ENCODE data around the gene RAMP2.

DNA sequence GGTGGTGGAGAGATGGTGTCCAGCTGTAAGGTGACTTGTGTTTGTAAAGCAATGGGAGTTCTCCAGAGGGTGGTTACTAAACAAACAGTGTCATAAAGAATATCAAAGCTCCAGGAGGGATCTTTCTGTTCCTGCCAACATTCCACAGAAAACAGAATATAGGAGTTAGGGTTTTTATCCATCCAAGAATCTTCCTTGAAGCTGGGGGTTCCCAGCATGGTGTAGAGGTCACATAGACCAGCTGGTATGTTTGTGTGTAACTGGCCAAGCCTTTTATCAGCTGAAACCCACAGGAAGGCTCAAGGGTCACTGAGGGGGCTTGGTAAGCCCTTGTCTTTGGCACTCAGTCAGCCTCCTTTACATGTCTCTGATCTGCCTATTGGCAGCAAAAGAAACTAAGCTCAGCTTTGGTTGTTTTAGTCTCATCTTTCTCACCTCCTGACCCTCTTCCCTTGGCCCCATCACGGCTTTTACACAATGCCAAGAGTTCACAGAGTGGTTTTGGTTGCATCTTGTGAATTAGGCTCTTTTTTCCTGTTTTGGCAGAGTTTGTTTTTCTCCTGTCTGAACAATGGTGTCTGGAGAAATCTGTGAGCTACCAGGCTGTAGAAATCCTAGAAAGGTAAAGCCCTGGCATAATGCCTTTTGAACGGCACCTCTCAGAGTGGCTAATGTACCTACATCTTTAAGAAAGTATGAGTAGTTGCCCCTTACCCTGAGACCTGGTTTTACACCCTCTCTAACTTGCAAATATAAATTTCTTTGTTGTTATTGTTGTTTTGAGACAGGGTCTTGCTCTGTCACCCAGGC lies 42.3 kb downstream of the RAMP2 start:
- TF ChIP-seq CTCF (conservative IDR thresholded peaks at IDR 0.05; ENCODE audit: low read length) (no peak), EZH2phosphoT487 (IDR thresholded peaks at IDR 0.05; ENCODE audit: borderline replicate concordance) (no peak)

Data from Loucy (cell line).